Dermis lymphatic vessel endothelial cell (primary cell): Measurements from ENCODE around the gene ARHGEF9. TPM values are rescaled to one million over a fixed set of nuclear protein-coding genes. Genes with fewer than 3 reads are reported as not detected.

Experiments
- total RNA-seq: library from RNA; depleted of rRNA; stranded (reverse); fragments of >200 nt; gene quantifications from 2 replicates; pipeline ENCODE4 v1.2.1, GENCODE V29; 2014

ARHGEF9 gene
- total RNA-seq: 8.1 and 8.7 TPM in 2 replicates

GRCh38 chrX:63784902-63785707, at the start of gene ARHGEF9:
Gene ARHGEF9, minus strand, starts transcription at chrX:63785214. Its CDS starts 69 bp downstream, at chrX:63785145.

